Fibroblast of skin of left quadriceps (primary cell): ENCODE data around the gene GATAD2A.

Experiments used
- DNase-seq, 2 experiments: peaks; one replicate each; pipeline ENCODE4 v3.0.0-alpha.2; 2013; ENCODE audit warnings: low read depth in 2 of 2

GATAD2A gene

DNA sequence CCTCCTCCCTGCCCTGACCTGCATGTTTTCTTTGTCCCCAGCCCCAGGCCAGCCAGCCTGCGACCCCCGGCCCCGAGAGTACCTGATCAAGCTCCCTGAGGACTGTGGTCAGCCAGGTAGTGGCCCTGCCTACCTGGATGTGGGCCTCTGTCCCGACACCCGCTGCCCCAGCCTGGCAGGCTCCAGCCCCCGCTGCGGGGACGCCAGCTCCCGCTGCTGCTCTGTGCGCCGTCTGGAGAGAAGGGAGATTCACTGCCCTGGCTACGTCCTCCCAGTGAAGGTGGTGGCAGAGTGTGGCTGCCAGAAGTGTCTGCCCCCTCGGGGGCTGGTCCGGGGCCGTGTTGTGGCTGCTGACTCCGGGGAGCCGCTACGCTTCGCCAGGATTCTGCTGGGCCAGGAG lies 138.2 kb downstream of the GATAD2A start:
- no peak for DNase-seq

DNA sequence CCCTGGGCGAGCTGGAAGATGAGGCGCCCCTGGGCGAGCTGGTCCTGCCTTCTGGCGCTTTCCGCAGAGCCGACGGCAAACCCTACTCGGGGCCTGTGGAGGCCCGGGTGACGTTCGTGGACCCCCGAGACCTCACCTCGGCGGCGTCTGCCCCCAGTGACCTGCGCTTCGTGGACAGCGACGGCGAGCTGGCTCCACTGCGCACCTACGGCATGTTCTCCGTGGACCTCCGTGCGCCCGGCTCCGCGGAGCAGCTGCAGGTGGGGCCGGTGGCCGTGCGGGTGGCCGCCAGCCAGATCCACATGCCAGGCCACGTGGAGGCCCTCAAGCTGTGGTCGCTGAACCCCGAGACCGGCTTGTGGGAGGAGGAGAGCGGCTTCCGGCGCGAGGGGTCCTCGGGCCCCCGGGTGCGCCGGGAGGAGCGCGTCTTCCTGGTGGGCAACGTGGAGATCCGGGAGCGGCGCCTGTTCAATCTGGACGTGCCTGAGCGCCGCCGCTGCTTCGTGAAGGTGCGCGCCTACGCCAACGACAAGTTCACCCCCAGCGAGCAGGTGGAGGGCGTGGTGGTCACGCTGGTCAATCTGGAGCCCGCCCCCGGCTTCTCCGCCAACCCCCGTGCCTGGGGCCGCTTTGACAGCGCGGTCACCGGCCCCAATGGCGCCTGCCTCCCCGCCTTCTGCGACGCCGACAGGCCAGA lies 138.9 kb downstream of the GATAD2A start:
- DNase-seq, result no peak

DNA sequence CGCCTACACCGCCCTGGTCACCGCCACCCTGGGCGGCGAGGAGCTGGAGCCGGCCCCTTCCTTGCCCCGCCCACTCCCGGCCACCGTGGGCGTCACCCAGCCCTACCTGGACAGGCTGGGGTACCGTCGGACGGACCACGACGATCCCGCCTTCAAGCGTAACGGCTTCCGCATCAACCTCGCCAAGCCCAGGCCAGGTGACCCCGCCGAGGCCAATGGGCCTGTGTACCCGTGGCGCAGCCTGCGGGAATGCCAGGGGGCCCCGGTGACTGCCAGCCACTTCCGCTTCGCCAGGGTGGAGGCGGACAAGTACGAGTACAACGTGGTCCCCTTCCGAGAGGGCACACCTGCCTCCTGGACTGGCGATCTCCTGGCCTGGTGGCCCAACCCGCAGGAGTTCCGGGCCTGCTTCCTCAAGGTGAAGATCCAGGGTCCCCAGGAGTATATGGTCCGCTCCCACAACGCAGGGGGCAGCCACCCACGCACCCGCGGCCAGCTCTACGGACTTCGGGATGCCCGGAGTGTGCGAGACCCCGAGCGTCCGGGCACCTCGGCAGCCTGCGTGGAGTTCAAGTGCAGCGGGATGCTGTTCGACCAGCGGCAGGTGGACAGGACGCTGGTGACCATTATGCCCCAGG lies 139.6 kb downstream of the GATAD2A start:
- DNase-seq, result no peak

DNA sequence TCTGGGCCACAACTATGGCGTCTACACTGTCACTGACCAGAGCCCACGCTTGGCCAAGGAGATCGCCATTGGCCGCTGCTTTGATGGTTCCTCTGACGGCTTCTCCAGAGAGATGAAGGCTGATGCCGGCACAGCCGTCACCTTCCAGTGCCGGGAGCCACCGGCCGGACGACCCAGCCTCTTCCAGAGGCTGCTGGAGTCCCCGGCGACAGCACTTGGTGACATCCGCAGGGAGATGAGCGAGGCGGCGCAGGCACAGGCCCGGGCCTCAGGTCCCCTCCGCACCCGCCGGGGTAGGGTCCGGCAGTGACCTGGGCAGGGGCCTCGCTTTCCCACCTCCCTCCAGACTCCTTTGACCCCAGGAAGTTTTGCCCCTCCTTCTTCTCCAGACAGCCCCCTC lies 140.2 kb downstream of the GATAD2A start:
- no peak for DNase-seq

DNA sequence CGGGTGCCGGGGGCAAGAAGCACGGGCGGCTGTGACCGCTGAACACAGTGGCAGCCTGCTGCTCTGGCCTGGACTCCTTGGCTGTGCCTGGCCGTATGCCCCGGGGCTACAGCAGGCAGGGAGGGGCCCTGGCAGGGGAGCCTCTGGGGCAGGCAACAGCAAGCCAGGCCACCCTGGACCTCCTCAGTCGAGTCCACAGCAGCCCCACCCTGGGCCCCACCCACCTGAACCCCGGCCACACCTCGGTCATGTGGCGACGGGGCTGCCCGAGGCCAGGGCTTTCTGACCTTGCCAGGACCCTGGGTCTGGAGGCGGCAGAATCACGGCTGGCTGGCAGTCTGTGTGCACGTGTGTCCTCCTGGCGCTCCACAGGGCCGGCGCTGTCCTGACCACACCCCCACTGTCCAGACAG lies 141.3 kb downstream of the GATAD2A start:
- DNase-seq, result no peak

DNA sequence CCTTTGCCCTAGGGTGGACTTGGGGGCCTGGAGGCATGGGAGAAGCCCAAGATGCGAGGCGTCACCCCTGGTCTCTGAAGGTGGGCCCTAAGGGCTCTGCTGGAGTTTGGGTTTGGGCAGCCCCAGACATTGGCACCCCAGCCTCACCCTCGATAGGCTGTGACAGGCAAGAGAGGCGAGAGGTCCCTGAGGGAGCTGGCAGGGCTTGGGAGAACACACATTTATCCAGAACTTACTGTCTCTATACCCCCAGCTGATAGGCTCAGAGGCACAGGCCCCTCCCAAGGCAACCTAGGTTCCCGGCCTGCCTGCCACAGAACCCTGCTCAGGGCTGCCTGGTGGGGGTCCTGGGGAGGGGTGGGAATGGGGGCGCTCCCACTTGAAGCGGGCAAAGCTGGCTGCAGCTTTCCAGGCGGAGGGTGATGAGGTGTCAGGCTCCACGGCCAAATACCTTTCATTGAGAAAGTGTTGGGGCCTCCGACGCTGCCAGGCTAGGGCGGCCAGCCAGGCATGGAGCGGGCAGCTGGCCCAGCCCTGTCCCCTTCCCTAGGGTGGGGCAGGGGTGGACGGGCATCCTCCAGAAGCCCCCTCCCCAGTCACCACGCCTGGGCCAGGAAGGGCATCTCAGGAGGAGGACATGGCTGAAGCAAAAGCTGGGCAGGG lies 142.3 kb downstream of the GATAD2A start:
- DNase-seq, result no peak

DNA sequence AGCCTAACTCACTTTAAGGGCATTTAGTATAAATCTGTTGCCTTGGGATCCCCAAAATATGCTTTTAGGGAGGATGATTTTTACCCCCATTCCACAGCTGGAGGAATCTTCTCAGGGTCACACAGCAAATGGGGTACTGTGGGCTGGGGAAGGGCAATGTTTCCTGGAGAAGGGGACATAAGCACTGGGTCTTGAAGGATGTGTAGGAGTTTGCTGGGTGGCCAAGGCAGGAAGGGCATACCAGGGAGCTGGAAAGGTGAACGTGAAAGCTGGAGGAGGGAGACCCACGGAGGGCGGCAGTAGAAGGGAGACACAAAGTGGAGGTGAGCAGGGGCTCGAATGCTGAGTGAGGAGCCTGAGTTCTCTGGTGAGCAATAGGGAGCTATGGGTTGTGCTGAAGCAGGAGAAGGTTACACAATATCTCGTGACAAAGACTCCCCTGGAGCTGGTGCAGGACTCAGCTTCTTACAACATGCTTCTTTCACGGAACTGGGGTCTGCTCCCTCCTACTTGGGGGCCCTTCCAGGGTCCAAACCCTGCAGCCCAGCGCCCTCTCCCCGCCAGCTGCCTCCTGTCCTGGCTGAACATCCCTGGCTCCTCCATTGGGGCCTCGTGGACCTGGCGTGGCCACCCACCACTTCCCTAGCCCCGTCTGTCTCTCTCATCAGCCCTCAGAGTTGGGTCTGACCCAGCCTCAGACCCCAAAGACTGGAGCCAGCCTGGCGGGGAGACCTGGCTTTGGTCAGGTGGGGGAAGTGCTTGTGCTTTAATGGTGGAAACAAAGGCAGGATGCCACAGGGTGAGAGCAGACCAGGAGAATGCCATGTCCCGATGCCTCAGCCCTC lies 143.7 kb downstream of the GATAD2A start:
- DNase-seq, result no peak

DNA sequence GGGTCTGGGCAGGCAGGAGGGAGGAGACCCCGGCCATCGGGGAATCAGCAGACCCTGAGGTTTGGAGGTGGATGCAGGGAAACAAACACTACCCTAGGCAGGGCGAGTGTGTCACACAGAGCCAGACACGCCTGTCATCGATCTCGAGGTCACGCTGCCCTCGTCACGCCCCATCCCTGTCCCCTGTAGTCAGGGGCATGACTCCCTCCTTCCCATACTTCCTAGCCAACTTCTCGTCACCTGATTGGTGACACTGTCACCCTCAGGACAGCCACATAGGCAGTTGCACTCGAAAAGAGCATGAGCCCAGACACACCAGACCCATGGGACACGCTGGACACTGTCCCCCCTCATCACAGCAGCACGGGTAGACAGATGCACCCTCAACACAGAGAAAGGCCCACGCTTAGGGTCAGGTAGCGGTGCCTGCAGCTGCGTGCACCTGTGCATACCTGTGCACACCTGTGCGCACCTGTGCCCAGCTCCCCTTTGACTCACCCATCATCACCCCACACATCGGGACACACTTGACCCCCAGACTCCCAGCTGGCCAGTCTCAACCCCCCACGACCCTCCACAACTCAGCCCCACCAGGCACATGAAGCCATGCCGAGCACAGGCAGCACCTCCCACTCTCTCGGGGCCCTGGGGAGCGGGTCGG lies 144.5 kb downstream of the GATAD2A start:
- DNase-seq, result no peak

DNA sequence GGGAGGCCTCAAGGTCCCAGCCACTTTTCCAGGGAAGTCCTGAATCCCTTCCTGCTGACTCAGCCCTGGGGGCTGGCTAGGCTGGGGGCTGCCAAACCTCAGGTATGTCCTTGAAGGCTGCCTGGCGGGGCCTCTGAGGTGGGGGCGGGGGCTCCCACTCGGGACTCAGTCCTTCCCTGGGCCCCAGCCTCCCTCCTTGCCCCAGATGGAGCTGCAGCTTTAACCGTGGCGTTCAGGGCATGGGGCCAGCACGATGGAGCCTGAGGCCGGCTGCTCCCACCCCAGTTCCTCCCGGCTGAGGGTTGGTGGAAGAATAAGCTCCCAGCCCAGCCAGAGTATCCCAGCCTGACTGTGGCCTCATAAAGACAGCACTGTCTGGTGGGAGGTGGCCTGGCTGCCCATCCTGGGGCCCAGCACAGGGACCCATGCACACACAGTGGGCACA lies 145.0 kb downstream of the GATAD2A start:
- peak; percentile 60 to 64 for DNase-seq

DNA sequence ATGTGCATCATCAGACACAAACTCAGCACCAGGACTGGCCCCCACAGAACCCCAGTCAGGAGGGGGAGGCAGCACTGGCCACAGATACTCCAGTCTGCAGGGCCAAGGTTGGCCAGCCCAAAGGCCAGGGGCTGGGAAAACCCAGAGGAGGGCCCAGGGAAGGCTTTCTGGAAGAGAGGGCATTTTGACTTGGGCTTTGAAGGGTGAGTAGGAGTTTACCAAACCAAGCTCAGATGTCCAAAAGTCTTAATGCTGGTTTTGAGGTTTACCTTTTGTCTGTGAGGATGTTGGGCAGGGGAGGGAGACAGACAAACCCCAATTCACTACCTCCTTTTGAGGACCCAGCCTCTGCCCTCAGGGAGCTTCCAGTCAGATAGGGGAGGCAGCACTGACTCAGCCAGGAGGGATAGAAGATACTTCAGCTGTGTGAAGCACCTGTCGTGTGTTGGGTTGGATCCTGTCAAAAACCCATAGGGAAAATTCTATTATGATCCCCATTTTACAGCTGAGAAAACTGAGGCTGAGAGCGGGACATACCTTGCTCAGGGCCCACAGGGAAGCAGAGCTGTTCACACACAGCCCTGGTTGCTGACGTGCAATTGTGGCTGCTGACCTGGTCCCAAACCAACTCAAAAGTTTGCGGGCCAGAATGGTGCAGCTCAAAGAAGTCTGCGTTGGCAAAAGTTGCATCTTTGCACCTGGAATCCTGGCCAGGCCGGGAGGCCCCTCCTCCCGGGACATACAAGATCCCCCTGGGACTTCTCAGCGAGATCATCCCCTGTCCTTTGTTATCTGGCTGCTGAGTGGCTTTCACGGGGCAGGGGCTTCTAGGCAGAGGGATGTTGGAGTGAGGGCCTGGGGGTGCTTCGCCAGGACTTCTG lies 145.7 kb downstream of the GATAD2A start:
- DNase-seq, result no peak

DNA sequence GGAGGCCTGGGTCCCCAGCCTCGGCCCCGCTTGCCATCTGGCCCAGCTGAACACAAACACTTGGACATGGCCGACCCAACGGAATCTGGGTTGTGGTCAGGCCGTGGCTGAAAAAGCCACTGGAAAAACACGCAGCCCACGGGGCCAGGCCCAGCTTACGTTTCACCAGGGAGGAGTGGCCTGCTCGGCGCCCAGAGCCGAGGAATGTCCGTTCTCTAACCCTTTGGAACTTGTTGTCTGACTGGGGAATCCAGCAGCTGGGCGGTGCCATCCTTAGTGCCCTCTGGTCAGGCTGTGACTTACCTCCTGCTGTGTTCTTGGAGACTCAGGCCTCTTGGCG lies 146.3 kb downstream of the GATAD2A start:
- DNase-seq, result no peak

DNA sequence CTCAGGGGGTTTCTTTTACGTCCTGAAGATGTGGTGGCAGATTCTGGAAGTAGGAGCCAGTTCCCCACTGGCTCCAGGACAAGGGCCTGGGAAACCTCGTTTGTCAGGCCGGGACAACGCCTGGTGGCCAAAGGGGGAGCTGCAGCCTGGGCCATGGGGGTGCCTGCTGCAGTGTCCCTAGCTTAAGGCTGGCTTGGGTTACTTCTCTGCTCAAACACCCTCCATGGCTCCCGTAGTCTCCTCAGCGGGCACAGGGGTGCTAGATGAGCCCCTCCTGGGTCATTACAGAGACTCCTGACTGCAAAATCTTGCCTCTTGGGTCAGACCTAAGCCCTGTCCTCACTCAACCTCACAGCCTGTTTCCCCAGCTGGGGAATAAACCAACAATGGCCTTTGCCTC lies 147.3 kb downstream of the GATAD2A start:
- DNase-seq, result no peak

DNA sequence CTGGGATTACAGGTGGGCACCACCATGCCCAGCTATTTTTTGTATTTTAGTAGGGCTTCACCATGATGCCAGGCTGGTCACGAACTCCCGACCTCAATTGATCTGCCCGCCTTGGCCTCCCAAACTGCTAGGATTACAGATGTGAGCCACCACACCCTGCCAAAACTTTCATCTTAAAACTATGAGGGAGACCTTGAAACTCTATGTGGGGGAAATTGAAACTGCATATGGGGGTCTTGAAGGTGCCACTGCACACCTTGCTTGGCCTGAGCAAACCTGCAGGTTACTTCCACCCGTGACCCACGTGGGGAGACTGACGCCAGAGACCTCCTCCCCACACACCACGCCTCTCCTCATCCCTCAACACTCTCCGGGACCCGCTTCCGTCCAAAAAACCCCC lies 148.2 kb downstream of the GATAD2A start:
- DNase-seq, result no peak

DNA sequence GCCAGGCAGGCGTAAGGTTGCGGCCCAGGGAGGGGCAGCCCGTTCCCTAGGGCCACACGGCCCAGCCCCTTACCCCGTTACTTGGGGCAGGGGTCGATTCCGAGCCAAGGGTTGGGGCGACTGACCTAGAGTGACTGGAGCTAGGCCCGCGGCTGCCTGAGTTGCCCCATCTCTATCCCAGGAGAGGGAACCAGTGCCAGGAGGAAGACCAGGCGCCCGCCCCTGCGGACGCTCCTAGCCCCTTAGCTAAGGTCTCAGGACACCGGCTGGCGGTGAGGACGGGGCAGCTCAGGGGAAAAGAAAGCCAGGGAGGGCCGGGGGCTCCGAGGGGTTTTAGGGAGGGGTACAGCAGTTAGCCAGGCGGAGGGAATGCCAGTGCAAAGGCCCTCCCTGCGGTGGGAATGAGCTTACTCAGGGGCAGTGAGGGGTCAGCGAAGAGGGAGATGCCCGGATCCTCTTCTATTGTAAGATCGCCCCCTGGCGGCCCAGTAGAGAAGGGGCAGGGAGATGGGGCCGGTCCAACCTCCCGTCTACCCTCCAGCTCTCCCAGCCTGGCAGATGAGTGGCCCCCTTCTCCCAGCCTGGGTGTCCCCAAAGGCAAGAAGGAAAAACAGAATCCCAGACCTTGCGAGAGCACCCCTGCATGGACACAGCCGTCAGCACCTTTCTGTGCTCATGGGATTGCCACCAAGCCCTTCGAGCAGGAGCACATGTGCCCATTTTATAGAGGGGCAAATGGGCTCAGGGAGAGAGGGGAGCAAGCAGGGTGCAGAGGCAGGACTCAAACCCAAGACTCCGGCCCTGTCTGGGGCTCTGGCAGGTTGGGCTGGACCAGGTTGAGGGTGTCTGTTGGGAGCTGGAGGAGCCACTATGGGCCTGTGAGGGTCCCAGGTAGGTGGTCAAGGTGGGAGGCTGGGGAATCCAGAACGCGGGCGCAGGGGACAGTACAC lies 148.9 kb downstream of the GATAD2A start:
- DNase-seq, result no peak

DNA sequence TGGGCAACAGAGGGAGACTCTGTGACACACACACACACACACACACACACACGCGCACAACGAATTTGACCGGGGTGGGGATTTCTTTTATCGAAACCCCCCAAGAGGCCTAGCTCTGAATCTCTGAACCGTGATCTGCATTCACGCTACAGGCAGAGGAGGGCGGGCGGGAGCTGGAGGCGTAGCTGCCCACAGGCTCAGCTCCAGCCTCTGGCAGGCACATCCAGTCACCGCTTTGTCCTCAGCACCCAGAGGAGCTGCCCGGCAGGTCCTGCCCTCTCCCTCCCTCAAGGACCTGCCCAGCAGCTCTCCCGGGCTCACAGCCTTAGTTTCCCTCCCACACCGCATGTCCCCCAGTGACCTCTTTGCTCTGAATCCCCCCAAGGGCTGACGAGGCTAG lies 152.6 kb downstream of the GATAD2A start:
- no peak for DNase-seq
